Activated CD4-positive, alpha-beta T cell treated with anti-CD3 and anti-CD28 coated beads, Interleukin-2, Interleukin-6, amounts not matched to agents 100 ng/mL and 50 ng/mL, durations not matched to agents 16 hours and 8 hours (primary cell): ENCODE results near the gene MAGI3.

Experiments used
- DNase-seq: peaks from one replicate; pipeline ENCODE4 v3.0.0-alpha.2; 2020

The MAGI3 gene

GRCh38 chr1:113662101-113662500, 271.8 kb downstream of the MAGI3 start:
- no peak for DNase-seq

GRCh38 chr1:113663165-113663951, 273.0 kb downstream of the MAGI3 start:
- DNase-seq: no peak

GRCh38 chr1:113665071-113665470, 274.8 kb downstream of the MAGI3 start:
- DNase-seq: no peak

GRCh38 chr1:113666126-113666525, 275.8 kb downstream of the MAGI3 start:
- DNase-seq: no peak

GRCh38 chr1:113669988-113670387, 279.7 kb downstream of the MAGI3 start:
- DNase-seq: no peak

GRCh38 chr1:113670650-113671049, 280.3 kb downstream of the MAGI3 start:
- DNase-seq: no peak

GRCh38 chr1:113672491-113672890, 282.2 kb downstream of the MAGI3 start:
- no peak for DNase-seq

GRCh38 chr1:113674591-113674990, 284.3 kb downstream of the MAGI3 start:
- peak; percentile 32 for DNase-seq

- DNase-seq: peak; percentile 28
Observed at GRCh38 chr1:113675302-113675701, 285.0 kb downstream of the MAGI3 start.

- no peak for DNase-seq
Observed at GRCh38 chr1:113676524-113676923, 286.2 kb downstream of the MAGI3 start.

GRCh38 chr1:113677250-113678158, 287.2 kb downstream of the MAGI3 start:
- peak; percentile 32 for DNase-seq

GRCh38 chr1:113678159-113678469, 287.8 kb downstream of the MAGI3 start:
- no peak for DNase-seq

GRCh38 chr1:113681596-113682337, 291.5 kb downstream of the MAGI3 start:
- no peak for DNase-seq

- no peak for DNase-seq
Observed at GRCh38 chr1:113683384-113684152, 293.3 kb downstream of the MAGI3 start.

GRCh38 chr1:113684153-113684541, 293.8 kb downstream of the MAGI3 start:
- no peak for DNase-seq

- DNase-seq: no peak
Observed at GRCh38 chr1:113686891-113687618, 296.7 kb downstream of the MAGI3 start.

GRCh38 chr1:113691184-113691583, 300.9 kb downstream of the MAGI3 start:
- no peak for DNase-seq

GRCh38 chr1:113692342-113692741, 302.0 kb downstream of the MAGI3 start:
- DNase-seq: no peak

- DNase-seq: no peak
Observed at GRCh38 chr1:113692824-113693431, 302.6 kb downstream of the MAGI3 start.

GRCh38 chr1:113694910-113695309, 304.6 kb downstream of the MAGI3 start:
- no peak for DNase-seq

- DNase-seq: no peak
Observed at GRCh38 chr1:113701429-113701828, 311.1 kb downstream of the MAGI3 start.
